Measurements from ENCODE around the gene PPA1.
"Not testable (repeated sequence)": the region's sequence is repeated elsewhere in the genome, so short reads cannot be mapped to it uniquely, and the experiment has no call there.

The PPA1 gene

GRCh38 chr10:70169649-70170364 lies 63.4 kb downstream of the PPA1 start:
- DNase-seq (ENCODE audit: low read depth in 2 of 2): peak in 1 of 2 donors; percentile 11

GRCh38 chr10:70169011-70169410 lies 64.2 kb downstream of the PPA1 start:
- no peak for DNase-seq (ENCODE audit: low read depth in 2 of 2)

- no peak for DNase-seq (ENCODE audit: low read depth in 2 of 2)
These were observed 66.0 kb downstream of the PPA1 start for GRCh38 chr10:70167246-70167645.

GRCh38 chr10:70166394-70166793 lies 66.8 kb downstream of the PPA1 start:
- DNase-seq (ENCODE audit: low read depth in 2 of 2): no peak

GRCh38 chr10:70164163-70164562 lies 69.1 kb downstream of the PPA1 start:
- no peak for DNase-seq (ENCODE audit: low read depth in 2 of 2)

GRCh38 chr10:70163448-70163847 lies 69.8 kb downstream of the PPA1 start:
- DNase-seq (ENCODE audit: low read depth in 2 of 2): no peak

GRCh38 chr10:70162892-70163201 lies 70.4 kb downstream of the PPA1 start:
- DNase-seq (ENCODE audit: low read depth in 2 of 2): peak in 1 of 2 donors; percentile 20

GRCh38 chr10:70162151-70162891 lies 70.9 kb downstream of the PPA1 start:
- DNase-seq (ENCODE audit: low read depth in 2 of 2): no peak

- no peak for DNase-seq (ENCODE audit: low read depth in 2 of 2)
These were observed 72.4 kb downstream of the PPA1 start for GRCh38 chr10:70160798-70161197.

GRCh38 chr10:70159366-70159765 lies 73.9 kb downstream of the PPA1 start:
- not testable (repeated sequence) for DNase-seq (ENCODE audit: low read depth in 2 of 2)

GRCh38 chr10:70158113-70158512 lies 75.1 kb downstream of the PPA1 start:
- no peak for DNase-seq (ENCODE audit: low read depth in 2 of 2)

GRCh38 chr10:70155255-70155838 lies 77.9 kb downstream of the PPA1 start:
- no peak for DNase-seq (ENCODE audit: low read depth in 2 of 2)
